ENCODE measurements around the gene NR1H3. TPM values are rescaled to one million over a fixed set of nuclear protein-coding genes. Genes with fewer than 3 reads are reported as not detected.

Gene NR1H3
- total RNA-seq, 1 experiment from 2014 or later, result 31.6 TPM

DNA sequence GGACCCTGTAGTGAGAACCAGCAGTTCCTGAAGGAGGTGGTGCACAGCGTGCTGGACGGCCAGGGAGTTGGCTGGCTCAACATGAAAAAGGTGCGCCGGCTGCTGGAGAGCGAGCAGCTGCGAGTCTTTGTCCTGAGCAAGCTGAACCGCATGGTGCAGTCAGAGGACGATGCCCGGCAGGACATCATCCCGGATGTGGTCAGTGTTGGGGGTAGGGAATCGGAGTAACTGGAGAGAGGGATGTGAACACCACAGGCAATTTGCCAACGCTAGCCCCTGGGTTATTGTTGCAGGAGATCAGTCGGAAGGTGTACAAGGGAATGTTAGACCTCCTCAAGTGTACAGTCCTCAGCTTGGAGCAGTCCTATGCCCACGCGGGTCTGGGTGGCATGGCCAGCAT lies 32.1 kb downstream of the NR1H3 start:
- no peaks in the 10 kb centered on the region for H3K79me2 ChIP-seq (ENCODE audit: low read length)
- ChIA-PET POLR2A (ENCODE audit: unreplicated experiment) (no interaction called here), CTCF (no interaction called here)
- H3K9ac ChIP-seq (ENCODE audit: low read length), result no peak overlapping the region
- no peak for ATAC-seq
- no peak overlapping the region for H3K4me2 ChIP-seq (ENCODE audit: low read length)
- H3K36me3 ChIP-seq (ENCODE audit: low read depth, low read length), result peaks cover 15% of the 10 kb centered on the region; the same call in 1 of the 2 replicates
- H3K9me3 ChIP-seq (ENCODE audit: low read length), result no peaks in the 10 kb centered on the region
- no peaks in the 10 kb centered on the region for H3K9me2 ChIP-seq (replicated peaks; ENCODE audit: low read length)
- H3K4me1 ChIP-seq (ENCODE audit: insufficient read depth, low read length), result no peaks in the 10 kb centered on the region
- no peaks in the 10 kb centered on the region for H4K20me1 ChIP-seq (ENCODE audit: low read length)
- H3K27ac ChIP-seq (ENCODE audit: low read length), result no peak overlapping the region
- no peak overlapping the region for H3K4me3 ChIP-seq (ENCODE audit: low read length)
- no peak for TF ChIP-seq EZH2phosphoT487 (IDR thresholded peaks at IDR 0.05; ENCODE audit: borderline replicate concordance, low read length)
- TF ChIP-seq EZH2 (IDR thresholded peaks at IDR 0.05; ENCODE audit: low read length, unreplicated experiment), result no peak
- TF ChIP-seq, protein P1, sequence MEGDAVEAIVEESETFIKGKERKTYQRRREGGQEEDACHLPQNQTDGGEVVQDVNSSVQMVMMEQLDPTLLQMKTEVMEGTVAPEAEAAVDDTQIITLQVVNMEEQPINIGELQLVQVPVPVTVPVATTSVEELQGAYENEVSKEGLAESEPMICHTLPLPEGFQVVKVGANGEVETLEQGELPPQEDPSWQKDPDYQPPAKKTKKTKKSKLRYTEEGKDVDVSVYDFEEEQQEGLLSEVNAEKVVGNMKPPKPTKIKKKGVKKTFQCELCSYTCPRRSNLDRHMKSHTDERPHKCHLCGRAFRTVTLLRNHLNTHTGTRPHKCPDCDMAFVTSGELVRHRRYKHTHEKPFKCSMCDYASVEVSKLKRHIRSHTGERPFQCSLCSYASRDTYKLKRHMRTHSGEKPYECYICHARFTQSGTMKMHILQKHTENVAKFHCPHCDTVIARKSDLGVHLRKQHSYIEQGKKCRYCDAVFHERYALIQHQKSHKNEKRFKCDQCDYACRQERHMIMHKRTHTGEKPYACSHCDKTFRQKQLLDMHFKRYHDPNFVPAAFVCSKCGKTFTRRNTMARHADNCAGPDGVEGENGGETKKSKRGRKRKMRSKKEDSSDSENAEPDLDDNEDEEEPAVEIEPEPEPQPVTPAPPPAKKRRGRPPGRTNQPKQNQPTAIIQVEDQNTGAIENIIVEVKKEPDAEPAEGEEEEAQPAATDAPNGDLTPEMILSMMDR (conservative IDR thresholded peaks at IDR 0.05; ENCODE audit: low read depth, low read length), result no peak
- intact Hi-C loops (cut with micrococcal nuclease), result no loop called here
- DNase-seq, result no peak
- no peak overlapping the region for H2AFZ ChIP-seq (ENCODE audit: low read length)
- H3F3A ChIP-seq (ENCODE audit: low read length, unreplicated experiment), result no peaks in the 10 kb centered on the region
- H3K27me3 ChIP-seq (ENCODE audit: low read length), result no peaks in the 10 kb centered on the region
- BruUV-seq (replicated peaks), result no TSS peak

GRCh38 chr11:47295385-47295784 lies 37.6 kb downstream of the NR1H3 start:
- Histone ChIP-seq H3F3A (ENCODE audit: low read length, unreplicated experiment) (no peaks in the 10 kb centered on the region), H3K27me3 (ENCODE audit: low read length) (no peaks in the 10 kb centered on the region), H2AFZ (ENCODE audit: low read length) (no peak overlapping the region), H3K36me3 (ENCODE audit: low read depth, low read length) (peaks cover 46% of the 10 kb centered on the region), H3K4me2 (ENCODE audit: low read length) (no peak overlapping the region), H3K9me2 (replicated peaks; ENCODE audit: low read length) (no peaks in the 10 kb centered on the region), H3K27ac (ENCODE audit: low read length) (no peak overlapping the region), H3K4me3 (ENCODE audit: low read length) (no peak overlapping the region), H4K20me1 (ENCODE audit: low read length) (no peaks in the 10 kb centered on the region), H3K9ac (ENCODE audit: low read length) (no peak overlapping the region), H3K79me2 (ENCODE audit: low read length) (no peaks in the 10 kb centered on the region), H3K9me3 (ENCODE audit: low read length) (0 out of 2 replicates have a peak, but pooled peaks cover 8% of the 10 kb centered on the region), H3K4me1 (ENCODE audit: insufficient read depth, low read length) (no peaks in the 10 kb centered on the region)
- ChIA-PET CTCF (no interaction called here), POLR2A (ENCODE audit: unreplicated experiment) (no interaction called here)
- no TSS peak for BruUV-seq (replicated peaks)
- DNase-seq (no peak), ATAC-seq (no peak)
- TF ChIP-seq EZH2phosphoT487 (IDR thresholded peaks at IDR 0.05; ENCODE audit: borderline replicate concordance, low read length), result no peak
- TF ChIP-seq, protein P1 (conservative IDR thresholded peaks at IDR 0.05; ENCODE audit: low read depth, low read length), result no peak
- TF ChIP-seq EZH2 (IDR thresholded peaks at IDR 0.05; ENCODE audit: low read length, unreplicated experiment), result no peak
- intact Hi-C loops (cut with micrococcal nuclease), result no loop called here

DNA sequence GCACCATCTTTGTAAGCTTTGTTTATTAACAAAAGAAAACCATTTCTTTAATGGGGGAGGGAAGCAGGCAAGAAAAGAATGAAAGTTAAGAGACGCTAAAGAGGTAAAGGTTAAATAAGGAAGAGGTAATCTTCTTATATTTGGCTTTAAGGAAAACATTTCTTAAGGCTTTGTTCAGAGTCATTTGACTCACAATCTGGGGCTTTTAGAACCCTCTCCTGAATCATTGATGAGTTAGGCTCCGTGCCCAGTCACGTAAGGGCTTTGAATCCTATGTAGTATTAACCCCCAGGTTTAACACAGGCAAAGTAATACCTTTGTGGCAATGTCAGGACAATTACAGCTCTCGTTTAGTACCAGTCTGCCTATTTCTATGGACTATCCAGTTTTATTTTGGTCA lies 38.2 kb downstream of the NR1H3 start:
- no peak for TF ChIP-seq EZH2phosphoT487 (IDR thresholded peaks at IDR 0.05; ENCODE audit: borderline replicate concordance, low read length)
- TF ChIP-seq EZH2 (IDR thresholded peaks at IDR 0.05; ENCODE audit: low read length, unreplicated experiment), result no peak
- TF ChIP-seq, protein P1 (conservative IDR thresholded peaks at IDR 0.05; ENCODE audit: low read depth, low read length), result no peak
- Histone ChIP-seq H3K4me2 (ENCODE audit: low read length) (no peak overlapping the region), H4K20me1 (ENCODE audit: low read length) (no peaks in the 10 kb centered on the region), H2AFZ (ENCODE audit: low read length) (no peak overlapping the region), H3K27me3 (ENCODE audit: low read length) (no peaks in the 10 kb centered on the region), H3F3A (ENCODE audit: low read length, unreplicated experiment) (no peaks in the 10 kb centered on the region), H3K27ac (ENCODE audit: low read length) (no peak overlapping the region), H3K9ac (ENCODE audit: low read length) (no peak overlapping the region), H3K79me2 (ENCODE audit: low read length) (no peaks in the 10 kb centered on the region), H3K4me1 (ENCODE audit: insufficient read depth, low read length) (no peaks in the 10 kb centered on the region), H3K9me3 (ENCODE audit: low read length) (0 out of 2 replicates have a peak, but pooled peaks cover 8% of the 10 kb centered on the region), H3K4me3 (ENCODE audit: low read length) (no peak overlapping the region), H3K36me3 (ENCODE audit: low read depth, low read length) (peaks cover 49% of the 10 kb centered on the region), H3K9me2 (replicated peaks; ENCODE audit: low read length) (no peaks in the 10 kb centered on the region)
- ChIA-PET CTCF (no interaction called here), POLR2A (ENCODE audit: unreplicated experiment) (no interaction called here)
- no peak for ATAC-seq
- intact Hi-C loops (cut with micrococcal nuclease), result no loop called here
- BruUV-seq (replicated peaks), result no TSS peak
- no peak for DNase-seq
